T-helper 22 cell (primary cell): ENCODE results near the gene FNDC11.
"Not testable (repeated sequence)": the region's sequence is repeated elsewhere in the genome, so short reads cannot be mapped to it uniquely, and the experiment has no call there.

ENCODE experiments used
- DNase-seq: peaks from one replicate; pipeline ENCODE4 v3.0.0-alpha.2; 2020; ENCODE audit warnings: low read depth

The FNDC11 gene

GRCh38 chr20:63554361-63555278, 661 bp downstream of the FNDC11 start:
- DNase-seq = no peak

- no peak for DNase-seq
Observed at GRCh38 chr20:63555661-63556381, 1.9 kb downstream of the FNDC11 start.

- no peak for DNase-seq
Observed at GRCh38 chr20:63556873-63557478, 3.0 kb downstream of the FNDC11 start.

- no peak for DNase-seq
Observed at GRCh38 chr20:63557481-63557891, 3.5 kb downstream of the FNDC11 start.

- DNase-seq = no peak
Observed at GRCh38 chr20:63558804-63559484, 5.0 kb downstream of the FNDC11 start.

GRCh38 chr20:63559485-63560332, 5.8 kb downstream of the FNDC11 start:
- DNase-seq = not testable (repeated sequence)

GRCh38 chr20:63560333-63560805, 6.4 kb downstream of the FNDC11 start:
- DNase-seq = no peak

GRCh38 chr20:63560856-63561609, 7.1 kb downstream of the FNDC11 start:
- DNase-seq = no peak

GRCh38 chr20:63561624-63562396, 7.9 kb downstream of the FNDC11 start:
- DNase-seq = no peak

- DNase-seq = no peak
Observed at GRCh38 chr20:63562461-63563224, 8.7 kb downstream of the FNDC11 start.

- DNase-seq = no peak
Observed at GRCh38 chr20:63563225-63563935, 9.4 kb downstream of the FNDC11 start.

- no peak for DNase-seq
Observed at GRCh38 chr20:63564036-63564810, 10.3 kb downstream of the FNDC11 start.

GRCh38 chr20:63565021-63565698, 11.2 kb downstream of the FNDC11 start:
- DNase-seq = no peak

- DNase-seq = no peak
Observed at GRCh38 chr20:63565699-63566335, 11.9 kb downstream of the FNDC11 start.

GRCh38 chr20:63566395-63567135, 12.6 kb downstream of the FNDC11 start:
- no peak for DNase-seq

- no peak for DNase-seq
Observed at GRCh38 chr20:63567136-63567385, 13.1 kb downstream of the FNDC11 start.
